Stimulated activated CD8-positive, alpha-beta memory T cell treated with anti-CD3 and anti-CD28 coated beads, Interleukin-12 subunit alpha, Interleukin-12 subunit beta, amount 100 ng/mL, for 4 hours (primary cell): ENCODE measurements around the gene TJP1.
"Not testable (repeated sequence)": the region's sequence is repeated elsewhere in the genome, so short reads cannot be mapped to it uniquely, and the experiment has no call there.

ENCODE experiments used
- DNase-seq: peaks from one replicate; pipeline ENCODE4 v3.0.0-alpha.2; 2020; ENCODE audit warnings: low read depth

The TJP1 gene

DNA sequence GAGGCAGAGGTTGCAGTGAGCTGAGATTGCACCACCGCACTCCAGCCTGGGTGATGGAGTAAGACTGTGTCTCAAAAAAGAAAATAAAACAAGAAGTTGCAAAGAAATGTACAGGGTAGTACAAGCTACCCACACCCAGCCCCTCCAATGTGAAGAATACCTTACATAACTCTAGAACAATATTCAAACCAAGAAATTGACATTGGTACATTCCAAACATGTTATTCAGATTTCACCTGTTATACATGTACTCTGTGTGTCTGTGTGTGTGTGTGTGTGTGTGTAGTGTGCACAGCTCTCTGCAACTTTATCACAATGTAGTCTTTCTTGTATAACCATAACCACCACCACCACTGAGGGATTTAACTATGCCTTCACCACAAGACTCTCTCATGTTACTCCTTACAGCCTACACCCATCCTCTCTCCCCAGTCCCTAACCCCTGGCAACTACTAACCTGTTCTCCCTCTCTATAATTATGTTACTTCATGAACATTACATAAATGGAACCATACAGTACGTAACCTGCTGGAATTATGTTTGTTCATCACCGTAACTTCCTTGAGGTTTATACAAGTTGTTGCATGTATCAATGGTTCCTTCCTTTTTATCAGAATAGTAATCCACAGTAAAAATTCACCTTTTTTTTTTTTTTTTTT lies 16.2 kb upstream of the TJP1 start:
- DNase-seq = no peak

DNA sequence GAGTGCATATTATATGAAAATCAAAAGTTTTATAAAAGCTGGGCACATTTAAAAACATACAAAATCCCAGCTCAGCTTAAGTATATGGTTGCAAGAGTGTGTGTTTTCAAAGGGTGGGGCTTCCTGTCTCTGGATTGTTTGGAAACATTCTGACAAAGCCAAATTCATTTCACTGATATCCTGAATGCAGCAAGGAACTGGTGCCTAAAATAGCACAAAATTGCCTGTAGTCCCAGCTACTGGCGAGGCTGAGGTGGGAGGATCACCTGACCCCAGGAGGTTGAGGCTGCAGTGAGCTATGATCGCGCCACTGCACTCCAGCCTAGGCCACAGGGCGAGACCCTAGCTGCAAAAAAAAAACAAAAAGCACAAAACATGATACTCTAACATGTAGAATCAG lies 13.0 kb upstream of the TJP1 start:
- DNase-seq = no peak

DNA sequence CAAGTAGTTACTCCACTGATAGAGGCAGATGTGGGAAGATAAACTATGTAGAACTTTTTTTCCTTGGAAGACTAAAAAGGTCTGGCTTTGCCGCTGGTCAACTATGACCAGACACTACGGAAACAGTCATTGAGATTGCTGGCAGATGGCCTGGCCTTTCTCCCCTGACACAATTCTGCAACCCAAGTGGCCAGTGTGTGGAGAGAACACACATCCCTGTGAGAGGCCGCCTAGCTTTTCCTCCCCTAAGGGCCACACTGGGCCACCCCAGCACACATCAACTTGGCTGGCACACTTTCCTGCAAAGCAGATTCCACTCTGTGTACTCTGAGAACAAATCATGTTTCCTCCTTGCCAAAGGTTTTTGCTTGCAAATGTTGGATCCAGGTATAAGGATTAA lies 10.4 kb upstream of the TJP1 start:
- DNase-seq = no peak

DNA sequence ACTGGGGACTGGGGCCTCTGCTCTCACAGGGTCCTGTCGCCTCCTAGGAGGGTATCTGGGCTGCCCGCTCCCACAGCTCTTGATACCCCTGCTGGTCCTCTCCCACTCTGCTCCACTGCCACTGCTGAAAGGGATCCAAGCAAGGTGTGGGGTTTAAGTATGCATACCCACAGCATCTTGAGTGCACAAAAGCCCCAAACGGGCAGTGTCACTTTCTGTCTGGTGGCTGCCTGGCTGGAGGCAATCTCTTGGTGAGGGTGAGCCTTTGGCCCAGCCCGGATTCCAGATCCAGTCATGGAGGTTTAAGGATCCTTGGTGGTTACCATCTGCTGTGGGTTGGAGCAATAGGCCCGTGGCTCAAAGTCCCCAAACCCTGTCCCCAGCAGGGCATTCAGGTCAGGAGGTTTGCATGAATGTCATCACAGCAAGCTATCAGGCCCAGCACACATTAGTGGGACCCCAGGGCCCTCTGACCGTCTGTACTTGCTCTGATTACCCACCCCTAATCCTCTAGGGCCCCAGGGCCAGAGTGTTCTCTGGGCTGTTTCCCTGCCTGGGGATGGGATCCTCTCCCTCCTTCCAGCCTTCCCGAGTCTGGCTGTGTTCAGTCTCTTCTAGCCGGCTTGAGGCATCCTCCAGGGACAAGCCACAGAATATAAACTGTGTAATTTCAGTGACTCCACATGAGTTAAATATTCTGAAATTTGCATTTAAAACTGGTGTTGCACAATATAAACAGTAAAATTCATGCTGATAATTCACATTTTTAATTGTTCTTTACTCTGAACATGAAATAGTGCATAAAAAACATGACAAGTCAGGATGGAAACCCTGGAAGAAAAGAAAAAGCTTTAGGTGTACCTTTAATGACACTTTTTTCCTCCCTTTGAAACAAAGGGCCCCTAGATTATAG lies 4.9 kb upstream of the TJP1 start:
- no peak for DNase-seq

DNA sequence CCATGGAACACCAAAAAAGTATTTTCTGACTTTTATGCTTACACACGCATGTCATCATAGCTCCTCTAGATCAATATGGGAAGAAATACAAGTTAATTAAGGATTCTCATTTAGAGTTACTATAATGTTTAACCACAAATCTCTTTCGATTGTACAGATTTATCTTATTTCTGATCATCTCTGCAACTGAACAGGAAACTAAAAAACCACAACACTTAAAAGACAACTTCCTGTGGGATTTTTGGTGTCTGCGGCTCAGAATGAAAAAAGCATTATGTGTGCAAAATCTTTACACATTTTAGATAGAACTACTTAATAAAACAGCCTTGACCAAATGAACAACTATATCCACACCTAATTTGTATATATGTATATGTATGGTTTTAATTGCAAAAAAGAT lies 3.0 kb upstream of the TJP1 start:
- DNase-seq = no peak

DNA sequence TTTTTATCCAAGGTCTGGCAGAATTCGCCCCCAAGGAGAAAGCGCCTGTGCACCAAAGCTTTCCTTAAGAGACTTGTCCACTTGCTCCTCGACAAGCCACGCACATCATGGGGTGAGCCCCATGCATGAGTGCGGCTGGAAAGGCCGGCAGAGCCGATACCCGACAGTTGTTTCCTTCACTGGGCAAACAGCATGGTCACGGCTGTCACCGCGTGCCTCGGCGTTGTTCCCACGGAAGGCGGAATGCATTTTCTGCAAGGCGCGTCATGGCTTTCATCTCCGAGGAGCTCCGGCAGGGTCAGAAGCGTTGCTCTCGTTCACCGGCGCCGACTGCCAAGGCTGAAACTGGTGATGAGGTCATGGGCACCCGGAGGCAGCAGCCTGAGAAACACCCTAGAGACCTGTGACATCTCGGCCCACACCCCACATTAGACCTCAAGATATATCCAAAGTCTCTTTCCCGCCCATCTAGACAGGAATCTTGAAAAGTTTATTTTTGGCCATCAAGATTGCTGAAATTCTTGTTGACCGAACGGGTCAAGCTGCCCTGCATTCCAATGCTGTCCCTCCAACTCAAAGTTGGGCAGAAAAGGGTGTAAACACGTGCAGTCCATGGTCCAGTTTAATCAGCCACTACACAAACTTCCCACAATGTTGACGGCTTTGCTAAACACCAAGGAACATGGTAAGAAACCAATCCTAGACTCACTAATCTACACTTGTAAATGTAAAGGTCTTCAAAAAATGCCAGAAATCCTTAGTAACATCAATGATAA lies 604 bp upstream of the TJP1 start:
- no peak for DNase-seq

DNA sequence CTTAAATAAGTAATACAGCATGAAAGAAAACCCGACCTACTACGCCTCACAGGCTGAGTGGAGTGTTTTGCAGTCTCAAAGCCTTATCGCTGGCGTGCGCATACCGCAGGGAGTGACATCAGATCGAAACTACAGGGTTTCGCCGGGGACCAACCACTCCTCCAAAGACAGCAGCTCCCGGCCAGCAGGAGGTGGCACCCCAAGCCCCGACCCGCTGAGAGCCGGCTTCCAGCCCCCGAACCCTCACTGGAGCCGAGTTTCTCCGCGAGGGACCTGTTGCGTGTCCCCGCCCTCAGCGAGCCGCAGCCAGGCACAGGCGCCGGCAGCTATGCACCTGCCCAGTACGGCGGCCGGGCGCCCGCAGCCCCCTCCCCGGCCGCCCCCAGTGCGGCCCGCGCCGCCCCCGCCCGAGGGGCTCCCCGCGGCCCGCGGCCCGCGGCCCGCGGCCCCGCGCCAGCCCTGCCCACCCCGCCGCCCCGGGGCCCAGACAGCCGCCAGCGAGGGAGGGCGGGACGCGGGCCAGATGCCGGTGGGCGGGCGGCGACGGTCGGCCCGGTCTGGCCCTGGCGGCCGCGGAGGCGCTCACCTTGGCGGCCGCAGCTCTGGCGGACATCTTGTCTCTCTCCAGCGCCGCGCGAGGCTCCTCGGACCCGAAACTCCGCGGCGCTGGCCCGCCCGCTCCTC lies 710 bp downstream of the TJP1 start:
- DNase-seq = no peak

DNA sequence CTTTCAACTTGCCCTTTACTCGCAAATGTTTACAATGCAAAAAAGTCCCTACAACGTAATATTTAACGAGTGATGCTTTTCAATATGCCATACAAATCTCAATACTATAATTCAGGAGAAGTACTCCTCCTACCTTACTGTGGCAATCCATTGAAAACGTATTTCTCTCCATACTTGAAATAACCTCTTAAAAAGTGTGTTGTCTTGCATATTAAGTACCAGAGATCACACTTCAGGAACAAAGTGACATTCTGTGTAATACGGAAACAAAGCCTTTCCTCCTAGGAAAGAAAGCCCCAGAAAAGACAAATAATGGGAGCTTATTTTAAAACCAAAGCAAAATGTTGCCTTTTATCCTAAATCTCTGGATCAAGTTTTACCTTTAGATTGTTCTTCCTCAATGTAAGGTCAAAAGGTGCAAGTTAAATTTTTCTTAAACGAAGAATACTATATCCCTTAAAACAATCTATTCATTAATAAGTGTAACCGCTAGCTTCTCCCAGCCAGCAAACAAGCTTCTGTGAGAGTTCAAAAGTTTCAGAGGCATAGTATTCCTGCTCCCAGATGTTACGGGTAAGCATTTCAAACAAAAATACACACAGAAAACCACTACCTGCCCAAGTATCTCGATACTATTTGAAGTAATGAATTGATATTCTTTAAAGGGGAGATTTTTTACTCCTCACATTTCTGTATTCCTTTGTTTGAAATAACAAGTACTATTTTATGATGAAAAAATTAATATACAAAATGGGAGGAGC lies 1.7 kb downstream of the TJP1 start:
- DNase-seq = no peak

DNA sequence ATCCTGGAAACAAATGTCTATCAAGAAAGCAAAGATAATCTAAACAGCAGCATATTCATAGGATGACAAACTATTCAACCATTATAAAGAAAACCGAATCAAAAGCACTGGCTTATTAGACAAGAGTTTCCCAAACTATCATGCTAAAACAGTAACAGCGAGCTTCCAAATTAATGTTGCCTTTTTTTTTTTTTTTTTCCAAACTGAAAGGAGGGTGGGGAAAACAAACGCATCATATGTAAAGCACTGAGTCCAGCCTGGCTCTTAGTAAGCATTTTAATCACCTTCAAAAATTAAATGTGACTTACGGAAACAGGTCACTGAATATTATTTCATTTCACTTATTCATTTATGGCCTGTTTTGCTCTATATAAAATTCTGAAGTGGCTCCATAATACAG lies 2.3 kb downstream of the TJP1 start:
- DNase-seq = no peak

DNA sequence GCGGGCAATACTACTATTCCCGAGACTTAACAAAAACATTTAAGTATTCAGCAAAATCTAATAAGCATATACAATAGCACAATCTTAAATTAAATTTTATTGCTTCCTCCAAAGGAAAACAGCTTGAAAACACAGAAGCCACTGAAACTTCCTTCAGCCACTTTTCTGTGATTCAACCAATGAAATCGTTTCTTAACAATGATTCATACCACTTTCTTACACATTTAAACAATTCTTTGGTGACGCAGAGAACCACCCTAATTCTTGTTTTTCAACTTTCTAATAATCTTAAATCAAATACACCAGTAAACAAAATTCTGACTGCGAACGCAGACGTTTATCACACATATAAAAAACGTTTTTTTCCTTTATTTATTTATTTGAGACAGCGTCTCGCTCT lies 4.1 kb downstream of the TJP1 start:
- no peak for DNase-seq

DNA sequence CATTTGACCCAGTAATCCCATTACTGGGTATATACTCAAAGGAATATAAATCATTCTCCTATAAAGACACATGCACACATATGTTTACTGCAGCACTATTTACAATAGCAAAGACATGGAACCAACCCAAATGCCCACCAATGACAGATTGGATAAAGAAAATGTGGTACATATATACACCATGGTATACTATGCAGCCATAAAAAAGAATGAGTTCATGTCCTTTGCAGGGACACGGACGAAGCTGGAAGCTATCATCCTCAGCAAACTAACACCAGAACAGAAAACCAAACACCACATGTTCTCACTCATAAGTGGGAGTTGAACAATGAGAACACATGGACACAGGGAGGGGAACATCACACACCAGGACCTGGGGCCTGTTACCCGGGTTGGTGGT lies 4.8 kb downstream of the TJP1 start:
- DNase-seq = not testable (repeated sequence)

DNA sequence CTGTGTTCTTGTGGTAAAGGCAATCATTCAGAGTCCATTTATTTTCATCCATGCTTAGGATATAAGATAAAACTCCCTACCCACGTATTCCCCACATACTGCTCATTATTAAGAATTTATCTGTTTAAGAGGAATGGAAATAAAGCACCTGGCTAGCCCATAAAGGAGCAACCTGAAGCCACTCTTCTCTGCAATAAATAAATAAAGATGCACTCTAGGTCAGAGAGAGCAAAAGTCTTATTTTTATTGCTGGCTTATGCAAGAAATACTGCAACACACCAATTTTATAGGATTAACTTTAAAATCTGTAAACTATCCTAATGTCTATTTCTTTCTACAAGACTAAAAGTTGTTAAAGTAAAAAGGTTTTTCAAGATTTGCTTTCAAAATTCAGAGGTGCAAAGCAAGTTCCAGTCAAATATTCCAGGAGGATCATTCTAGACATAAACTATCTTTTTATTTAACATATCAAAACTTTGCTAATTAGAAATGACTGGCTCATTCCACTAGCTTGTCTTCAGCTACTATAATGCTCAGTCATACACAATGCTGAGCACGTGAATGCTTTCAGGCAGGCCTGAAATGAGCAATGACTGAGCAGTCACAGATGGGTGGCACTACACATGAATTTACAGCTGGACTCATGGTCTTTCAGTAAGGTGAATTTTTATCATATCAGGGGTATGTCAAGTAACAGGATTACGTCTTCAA lies 7.1 kb downstream of the TJP1 start:
- DNase-seq = no peak

DNA sequence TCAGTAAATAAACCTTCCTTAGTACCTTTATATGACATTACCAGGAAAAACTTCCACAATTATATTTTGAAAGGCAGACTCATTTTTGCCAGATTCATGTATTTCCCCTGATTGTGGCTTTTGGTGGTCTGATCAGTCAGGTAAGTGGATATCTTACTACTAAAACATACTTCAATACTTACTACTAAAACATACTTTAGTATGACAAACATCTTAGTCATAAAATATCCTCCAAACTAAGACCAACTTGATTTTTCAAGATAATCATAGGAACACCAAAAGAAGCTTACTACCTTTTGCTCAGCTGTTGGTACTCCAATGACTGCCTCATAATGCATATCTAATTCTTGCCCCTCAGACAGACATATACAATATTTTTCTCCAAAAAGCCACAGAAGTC lies 9.3 kb downstream of the TJP1 start:
- no peak for DNase-seq

DNA sequence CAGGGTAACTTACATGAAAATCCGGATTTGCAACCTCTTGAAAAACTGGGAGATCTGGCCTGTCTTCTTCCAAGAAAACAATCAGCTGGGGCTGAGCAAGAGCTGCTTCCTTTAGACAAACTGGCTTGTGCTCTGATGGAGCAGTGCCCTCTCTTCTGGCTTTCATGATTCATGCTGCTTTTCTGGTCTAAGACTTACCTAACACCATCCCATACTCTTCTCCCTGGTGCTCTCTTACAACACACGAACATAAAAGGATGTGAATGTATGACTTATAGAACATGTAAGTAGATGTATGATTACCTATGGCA lies 9.9 kb downstream of the TJP1 start:
- no peak for DNase-seq

DNA sequence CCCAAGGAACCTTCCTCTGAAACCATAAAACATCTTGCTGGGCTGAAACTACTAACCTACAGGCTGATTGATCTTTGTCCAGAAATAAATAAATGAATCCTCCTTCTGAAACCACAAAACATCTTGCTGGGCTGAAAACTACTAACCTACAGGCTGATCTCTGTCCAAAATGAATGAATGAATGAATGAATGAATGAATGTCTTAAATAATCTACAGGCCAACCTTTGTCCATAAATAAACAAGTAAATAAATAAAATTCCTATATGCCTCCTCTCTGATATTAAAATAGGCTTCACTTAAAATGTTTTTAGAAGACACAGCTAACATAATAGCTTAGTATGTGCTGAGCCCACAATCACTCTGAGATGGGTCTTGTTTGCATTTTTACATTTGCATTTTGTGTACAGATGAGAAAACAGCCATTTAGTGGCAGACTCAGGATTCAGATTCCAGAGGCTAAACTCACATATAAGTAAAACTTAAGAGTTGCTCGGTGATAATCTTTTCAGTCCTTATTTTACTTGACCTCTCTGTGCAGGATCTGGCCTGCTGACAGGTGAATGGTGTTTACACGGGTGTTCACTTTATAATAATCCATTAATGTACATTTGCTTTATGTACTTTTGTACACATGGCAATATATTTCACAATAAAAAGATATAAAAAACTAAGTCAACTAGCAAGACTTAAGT lies 10.4 kb downstream of the TJP1 start:
- no peak for DNase-seq

DNA sequence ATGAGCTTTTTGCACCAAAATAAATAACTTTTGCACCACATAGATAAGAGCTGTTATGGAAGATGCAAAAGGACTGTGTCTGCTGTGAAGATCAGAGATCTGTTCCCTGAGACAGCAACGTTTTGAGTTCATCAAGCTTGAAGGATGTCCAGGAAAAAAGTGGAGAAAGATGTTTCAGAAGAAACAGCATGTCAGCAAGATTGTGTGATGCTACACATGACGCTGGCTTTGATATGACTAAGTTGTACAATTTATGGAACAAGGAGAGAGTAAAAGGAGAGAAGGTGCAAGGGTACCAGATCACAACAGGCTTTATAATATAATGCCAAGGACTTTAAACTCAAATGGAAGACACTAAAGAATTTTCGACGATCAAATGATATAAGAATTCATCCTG lies 16.6 kb downstream of the TJP1 start:
- DNase-seq = no peak

DNA sequence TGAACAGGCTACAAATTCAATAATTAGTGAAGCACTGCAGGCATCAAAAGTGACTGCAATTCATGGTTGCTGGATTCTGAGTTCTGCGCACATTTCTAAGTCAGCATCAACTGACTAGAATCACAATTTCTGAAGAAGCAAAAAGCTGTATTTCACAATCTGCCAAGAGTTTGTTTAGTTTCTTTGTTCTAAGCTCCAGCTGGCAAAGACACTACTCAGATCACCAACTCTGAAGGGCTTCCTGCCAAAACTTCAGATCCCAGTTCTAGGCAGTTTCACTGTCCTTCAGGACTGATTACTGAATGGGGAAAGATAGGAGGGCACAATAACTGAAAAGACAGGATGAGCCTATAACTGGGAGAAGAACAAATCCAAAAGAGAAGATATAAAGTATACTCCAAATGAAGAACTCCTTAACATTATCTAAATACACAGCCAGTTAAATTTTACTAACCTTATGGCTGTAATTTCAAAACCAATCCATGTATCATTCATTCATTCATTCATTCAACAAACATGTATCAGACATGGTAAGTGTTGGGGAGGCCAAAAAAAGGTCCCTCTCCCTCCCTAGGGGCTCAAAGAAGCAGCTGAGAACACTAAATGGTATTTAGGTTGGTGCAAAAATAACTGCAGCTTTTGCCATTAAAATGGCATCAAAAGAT lies 17.1 kb downstream of the TJP1 start:
- no peak for DNase-seq

DNA sequence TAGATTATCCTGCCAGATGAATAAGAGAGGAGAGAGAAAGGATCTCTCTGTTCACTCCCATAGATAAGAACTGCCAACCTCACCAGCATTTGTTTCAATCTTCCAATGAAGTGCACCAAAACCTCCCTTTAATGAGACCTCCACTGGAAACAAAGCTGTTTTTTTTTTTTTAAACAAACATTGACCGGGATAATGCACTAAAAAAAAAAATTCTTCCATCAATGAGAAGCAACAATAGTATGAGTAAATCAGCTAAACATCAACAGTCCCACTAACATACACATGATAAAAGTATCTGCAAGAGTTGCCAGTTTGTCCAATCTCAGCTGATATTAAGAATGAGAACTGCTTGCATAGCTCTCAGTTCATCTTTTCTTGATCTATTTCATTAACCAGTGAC lies 19.9 kb downstream of the TJP1 start:
- no peak for DNase-seq

DNA sequence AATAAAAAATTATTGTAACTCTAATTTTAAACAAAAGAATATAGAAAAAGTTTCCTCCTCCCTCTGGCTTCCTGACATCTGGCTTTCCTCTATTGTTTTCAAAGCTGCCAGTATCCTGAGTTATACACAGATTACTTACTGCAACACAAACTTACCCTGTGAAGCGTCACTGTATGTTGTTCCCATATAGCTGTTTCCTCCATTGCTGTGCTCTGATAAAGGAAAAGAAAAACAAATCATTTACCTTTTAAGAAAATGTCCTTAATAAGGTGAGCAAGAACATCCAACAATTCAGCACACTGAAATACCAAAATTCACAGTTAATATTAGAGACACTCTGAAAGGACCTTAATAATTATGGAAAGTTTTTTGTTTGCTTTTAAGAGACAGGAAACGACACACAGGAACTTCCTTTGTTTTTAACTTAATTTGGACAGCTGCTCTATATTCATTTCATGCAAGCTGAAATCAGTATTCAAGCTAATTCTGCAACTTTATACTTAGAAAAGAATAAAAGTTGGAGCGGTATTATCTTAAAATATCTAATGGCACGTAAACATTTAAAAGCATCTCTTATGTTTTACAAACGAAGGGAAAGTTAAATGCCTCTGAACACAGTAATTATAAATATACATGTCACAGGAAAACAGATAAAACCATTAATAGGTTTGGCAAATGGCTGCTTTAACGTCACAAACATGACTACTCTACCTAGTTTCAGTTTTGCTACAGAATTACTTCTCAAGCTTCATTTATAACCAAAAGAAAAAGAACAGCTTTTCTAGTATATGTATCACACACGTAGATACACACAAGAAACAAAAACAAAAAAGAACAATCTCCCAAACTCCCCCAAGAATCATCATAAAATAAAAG lies 21.5 kb downstream of the TJP1 start:
- no peak for DNase-seq
